Measurements from ENCODE around the gene KCNG2.

KCNG2 gene

GRCh38 chr18:79768745-79769144 is 29.0 kb upstream of the KCNG2 start:
- H3K9ac ChIP-seq (ENCODE audit: low read depth in 1 of 2, low read length in 2 of 2) = no peak overlapping the region

GRCh38 chr18:79769698-79770500 is 27.8 kb upstream of the KCNG2 start:
- H3K4me3 ChIP-seq (ENCODE audit: low read length in 2 of 2) = no peak overlapping the region
- peaks cover 0 to 2% of the 10 kb centered on the region in 2 donors for H3K27me3 ChIP-seq (ENCODE audit: control insufficient read depth in 2 of 2, insufficient read depth in 2 of 2, low read length in 2 of 2)
- no peak overlapping the region for H3K9ac ChIP-seq (ENCODE audit: low read depth in 1 of 2, low read length in 2 of 2)
- no peaks in the 10 kb centered on the region for H3K9me3 ChIP-seq (ENCODE audit: control insufficient read depth in 2 of 2, low read length in 2 of 2)
- no peaks in the 10 kb centered on the region for H3K36me3 ChIP-seq (ENCODE audit: control insufficient read depth in 2 of 2, insufficient read depth in 2 of 2, low read length in 2 of 2)
- no peak overlapping the region for H3K27ac ChIP-seq (ENCODE audit: low read depth in 2 of 2, low read length in 2 of 2)
- no peaks in the 10 kb centered on the region for H3K4me1 ChIP-seq (ENCODE audit: control insufficient read depth in 2 of 2, insufficient read depth in 2 of 2, low read length in 2 of 2)

More at GRCh38 chr18:79768745-79769144, 29.0 kb upstream of the KCNG2 start:
- H3K36me3 ChIP-seq (ENCODE audit: control insufficient read depth in 2 of 2, insufficient read depth in 2 of 2, low read length in 2 of 2) = no peaks in the 10 kb centered on the region
- H3K4me3 ChIP-seq (ENCODE audit: low read length in 2 of 2) = no peak overlapping the region
- peaks cover 0 to 2% of the 10 kb centered on the region in 2 donors for H3K27me3 ChIP-seq (ENCODE audit: control insufficient read depth in 2 of 2, insufficient read depth in 2 of 2, low read length in 2 of 2)
- no peaks in the 10 kb centered on the region for H3K9me3 ChIP-seq (ENCODE audit: control insufficient read depth in 2 of 2, low read length in 2 of 2)
- no peak overlapping the region for H3K27ac ChIP-seq (ENCODE audit: low read depth in 2 of 2, low read length in 2 of 2)
- H3K4me1 ChIP-seq (ENCODE audit: control insufficient read depth in 2 of 2, insufficient read depth in 2 of 2, low read length in 2 of 2) = no peaks in the 10 kb centered on the region

- Histone ChIP-seq H3K9me3 (ENCODE audit: control insufficient read depth in 2 of 2, low read length in 2 of 2) (no peaks in the 10 kb centered on the region), H3K4me1 (ENCODE audit: control insufficient read depth in 2 of 2, insufficient read depth in 2 of 2, low read length in 2 of 2) (no peaks in the 10 kb centered on the region), H3K27ac (ENCODE audit: low read depth in 2 of 2, low read length in 2 of 2) (no peak overlapping the region), H3K4me3 (ENCODE audit: low read length in 2 of 2) (no peak overlapping the region), H3K9ac (ENCODE audit: low read depth in 1 of 2, low read length in 2 of 2) (no peak overlapping the region), H3K27me3 (ENCODE audit: control insufficient read depth in 2 of 2, insufficient read depth in 2 of 2, low read length in 2 of 2) (peaks cover 0 to 2% of the 10 kb centered on the region in 2 donors), H3K36me3 (ENCODE audit: control insufficient read depth in 2 of 2, insufficient read depth in 2 of 2, low read length in 2 of 2) (no peaks in the 10 kb centered on the region)
Measured at GRCh38 chr18:79770501-79770815, 27.3 kb upstream of the KCNG2 start.

DNA sequence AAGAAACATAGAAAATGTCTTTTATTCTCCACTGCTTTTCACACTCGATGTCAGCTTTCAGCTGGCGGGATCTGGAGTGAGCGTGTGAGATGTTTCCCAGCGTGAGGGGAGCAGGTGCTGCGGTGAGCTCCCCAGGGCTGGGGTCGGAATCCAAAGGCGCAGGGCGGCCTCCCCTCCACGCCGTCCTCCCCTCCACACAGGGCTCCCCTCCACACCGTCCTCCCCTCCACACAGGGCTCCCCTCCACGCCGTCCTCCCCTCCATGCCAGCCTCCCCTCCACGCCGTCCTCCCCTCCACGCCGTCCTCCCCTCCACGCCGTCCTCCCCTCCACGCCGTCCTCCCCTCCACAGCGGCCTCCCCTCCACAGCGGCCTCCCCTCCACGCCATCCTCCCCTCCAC is 26.9 kb upstream of the KCNG2 start:
- Histone ChIP-seq H3K4me1 (ENCODE audit: control insufficient read depth in 2 of 2, insufficient read depth in 2 of 2, low read length in 2 of 2) (no peaks in the 10 kb centered on the region), H3K27me3 (ENCODE audit: control insufficient read depth in 2 of 2, insufficient read depth in 2 of 2, low read length in 2 of 2) (peaks cover 0 to 2% of the 10 kb centered on the region in 2 donors), H3K4me3 (ENCODE audit: low read length in 2 of 2) (no peak overlapping the region), H3K36me3 (ENCODE audit: control insufficient read depth in 2 of 2, insufficient read depth in 2 of 2, low read length in 2 of 2) (no peaks in the 10 kb centered on the region), H3K27ac (ENCODE audit: low read depth in 2 of 2, low read length in 2 of 2) (no peak overlapping the region), H3K9me3 (ENCODE audit: control insufficient read depth in 2 of 2, low read length in 2 of 2) (no peaks in the 10 kb centered on the region), H3K9ac (ENCODE audit: low read depth in 1 of 2, low read length in 2 of 2) (no peak overlapping the region)

DNA sequence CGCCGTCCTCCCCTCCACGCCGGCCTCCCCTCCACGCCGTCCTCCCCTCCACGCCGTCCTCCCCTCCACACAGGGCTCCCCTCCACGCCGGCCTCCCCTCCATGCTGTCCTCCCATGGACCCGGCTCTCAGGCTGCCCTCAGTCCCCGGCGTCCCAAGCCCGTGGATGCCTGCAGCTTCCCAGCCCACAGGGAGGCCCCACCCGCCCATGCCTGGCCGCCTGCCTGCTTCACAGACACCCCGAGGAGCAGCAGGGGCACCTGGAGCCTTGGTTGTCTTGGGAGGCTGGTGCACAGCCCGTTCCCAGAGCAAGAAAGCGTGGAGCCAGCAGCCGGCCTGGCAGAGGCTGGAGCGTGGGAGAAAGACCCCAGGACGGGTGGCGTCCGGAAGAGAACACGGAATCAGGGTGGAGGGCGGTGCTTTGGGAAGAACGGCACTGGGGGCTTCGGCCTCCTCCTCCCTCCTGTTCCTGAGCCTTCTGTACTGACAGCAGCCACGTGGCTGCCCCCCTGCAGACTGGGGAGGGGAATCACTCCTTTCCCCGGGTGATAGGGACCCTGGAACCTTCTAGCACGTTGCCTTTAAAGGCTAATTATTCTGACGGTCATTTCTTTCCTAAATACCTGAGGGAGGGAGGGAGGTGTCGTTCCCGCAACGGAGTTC is 26.2 kb upstream of the KCNG2 start:
- Histone ChIP-seq H3K27ac (ENCODE audit: low read depth in 2 of 2, low read length in 2 of 2) (no peak overlapping the region), H3K4me1 (ENCODE audit: control insufficient read depth in 2 of 2, insufficient read depth in 2 of 2, low read length in 2 of 2) (no peaks in the 10 kb centered on the region), H3K36me3 (ENCODE audit: control insufficient read depth in 2 of 2, insufficient read depth in 2 of 2, low read length in 2 of 2) (no peaks in the 10 kb centered on the region), H3K9ac (ENCODE audit: low read depth in 1 of 2, low read length in 2 of 2) (no peak overlapping the region), H3K9me3 (ENCODE audit: control insufficient read depth in 2 of 2, low read length in 2 of 2) (no peaks in the 10 kb centered on the region), H3K4me3 (ENCODE audit: low read length in 2 of 2) (no peak overlapping the region), H3K27me3 (ENCODE audit: control insufficient read depth in 2 of 2, insufficient read depth in 2 of 2, low read length in 2 of 2) (peaks cover 0 to under 1% of the 10 kb centered on the region in 2 donors)

GRCh38 chr18:79772108-79772864 is 25.5 kb upstream of the KCNG2 start:
- Histone ChIP-seq H3K36me3 (ENCODE audit: control insufficient read depth in 2 of 2, insufficient read depth in 2 of 2, low read length in 2 of 2) (no peaks in the 10 kb centered on the region), H3K4me1 (ENCODE audit: control insufficient read depth in 2 of 2, insufficient read depth in 2 of 2, low read length in 2 of 2) (no peaks in the 10 kb centered on the region), H3K27ac (ENCODE audit: low read depth in 2 of 2, low read length in 2 of 2) (no peak overlapping the region), H3K9me3 (ENCODE audit: control insufficient read depth in 2 of 2, low read length in 2 of 2) (no peaks in the 10 kb centered on the region), H3K27me3 (ENCODE audit: control insufficient read depth in 2 of 2, insufficient read depth in 2 of 2, low read length in 2 of 2) (peaks cover 0 to 2% of the 10 kb centered on the region in 2 donors), H3K9ac (ENCODE audit: low read depth in 1 of 2, low read length in 2 of 2) (no peak overlapping the region), H3K4me3 (ENCODE audit: low read length in 2 of 2) (no peak overlapping the region)

DNA sequence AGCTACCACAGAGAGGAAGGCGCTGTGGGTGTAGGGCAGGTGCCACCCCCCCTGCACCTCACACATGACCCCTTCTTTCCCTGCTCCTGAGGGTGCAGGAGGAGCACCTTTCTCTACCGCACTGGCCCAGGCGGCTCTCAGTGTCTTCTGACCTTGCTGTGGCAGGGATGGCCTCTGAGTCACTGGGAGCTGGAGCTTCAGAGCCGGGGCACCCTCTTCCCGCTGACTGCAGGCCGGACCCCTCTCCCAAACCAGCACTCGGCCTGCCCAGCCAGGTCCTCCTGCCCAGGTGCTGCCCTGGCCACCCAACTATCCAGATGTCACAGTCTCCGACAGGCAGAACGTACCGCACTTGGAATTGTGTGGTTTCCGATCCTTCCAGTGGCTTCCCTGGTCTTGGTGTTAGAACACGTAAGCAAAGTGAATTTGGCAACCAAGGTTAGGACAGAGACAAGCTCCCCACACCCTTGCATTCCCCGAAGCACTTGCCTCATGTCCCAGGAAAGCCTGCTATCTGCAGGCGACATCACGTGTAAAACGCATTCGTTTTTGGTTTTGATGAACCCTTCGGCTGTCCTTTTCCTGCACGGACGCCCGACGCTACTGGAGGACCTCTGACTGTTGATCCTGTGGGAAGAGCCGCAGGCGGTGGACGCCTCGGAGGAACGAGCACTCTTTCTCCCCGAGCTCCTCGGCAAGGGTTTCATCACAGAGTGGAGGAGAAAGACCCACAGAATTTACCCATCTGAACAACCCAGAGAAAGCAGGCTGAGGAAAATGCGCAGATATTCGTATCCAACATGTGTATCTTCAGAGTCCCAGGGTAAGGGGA is 24.7 kb upstream of the KCNG2 start:
- Histone ChIP-seq H3K9ac (ENCODE audit: low read depth in 1 of 2, low read length in 2 of 2) (no peak overlapping the region), H3K27me3 (ENCODE audit: control insufficient read depth in 2 of 2, insufficient read depth in 2 of 2, low read length in 2 of 2) (peaks cover 0 to 3% of the 10 kb centered on the region in 2 donors), H3K27ac (ENCODE audit: low read depth in 2 of 2, low read length in 2 of 2) (no peak overlapping the region), H3K4me1 (ENCODE audit: control insufficient read depth in 2 of 2, insufficient read depth in 2 of 2, low read length in 2 of 2) (no peaks in the 10 kb centered on the region), H3K9me3 (ENCODE audit: control insufficient read depth in 2 of 2, low read length in 2 of 2) (no peaks in the 10 kb centered on the region), H3K4me3 (ENCODE audit: low read length in 2 of 2) (no peak overlapping the region), H3K36me3 (ENCODE audit: control insufficient read depth in 2 of 2, insufficient read depth in 2 of 2, low read length in 2 of 2) (no peaks in the 10 kb centered on the region)

GRCh38 chr18:79774111-79774510 is 23.6 kb upstream of the KCNG2 start:
- no peak overlapping the region for H3K9ac ChIP-seq (ENCODE audit: low read depth in 1 of 2, low read length in 2 of 2)
- no peaks in the 10 kb centered on the region for H3K9me3 ChIP-seq (ENCODE audit: control insufficient read depth in 2 of 2, low read length in 2 of 2)
- H3K27ac ChIP-seq (ENCODE audit: low read depth in 2 of 2, low read length in 2 of 2) = no peak overlapping the region
- no peaks in the 10 kb centered on the region for H3K36me3 ChIP-seq (ENCODE audit: control insufficient read depth in 2 of 2, insufficient read depth in 2 of 2, low read length in 2 of 2)
- peaks cover 0 to 3% of the 10 kb centered on the region in 2 donors for H3K27me3 ChIP-seq (ENCODE audit: control insufficient read depth in 2 of 2, insufficient read depth in 2 of 2, low read length in 2 of 2)
- H3K4me1 ChIP-seq (ENCODE audit: control insufficient read depth in 2 of 2, insufficient read depth in 2 of 2, low read length in 2 of 2) = no peaks in the 10 kb centered on the region
- no peak overlapping the region for H3K4me3 ChIP-seq (ENCODE audit: low read length in 2 of 2)

DNA sequence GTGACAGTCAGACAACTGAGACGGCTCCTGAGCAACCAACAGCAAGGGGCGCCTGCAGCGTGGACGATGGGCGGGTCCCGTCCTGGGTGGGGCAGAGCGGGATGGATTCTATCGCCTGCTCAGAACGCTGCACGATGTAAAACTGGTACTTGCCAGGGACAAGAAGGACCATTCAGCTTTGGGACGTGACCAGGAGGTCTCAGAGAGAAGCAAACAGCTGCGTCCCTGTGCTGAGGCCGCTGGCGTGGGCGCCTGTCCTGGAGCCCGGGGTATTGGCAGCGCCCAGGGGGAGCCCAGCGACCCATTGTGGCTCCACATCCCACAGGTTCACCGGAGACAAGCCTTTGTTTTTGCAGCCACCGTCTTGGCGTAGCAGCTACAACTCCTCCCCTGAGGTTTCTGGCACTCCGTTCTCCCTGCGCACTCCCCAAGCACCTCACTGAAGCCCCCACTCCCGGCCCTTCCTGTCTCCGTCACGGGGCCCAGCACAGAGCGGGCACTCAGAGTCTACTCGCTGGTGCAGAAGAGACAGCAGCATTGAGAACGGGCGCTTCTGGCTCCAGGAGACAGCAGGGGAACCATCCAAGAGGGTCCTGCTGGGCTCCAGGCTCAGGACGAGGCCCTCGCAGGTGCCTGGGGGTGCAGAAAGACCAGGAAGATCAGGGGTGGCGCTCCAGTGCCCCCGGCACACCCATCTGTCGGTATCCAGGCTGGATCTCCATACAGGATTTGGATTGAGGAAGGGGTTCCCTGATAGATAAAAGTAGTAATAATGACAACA is 22.1 kb upstream of the KCNG2 start:
- no peaks in the 10 kb centered on the region for H3K36me3 ChIP-seq (ENCODE audit: control insufficient read depth in 2 of 2, insufficient read depth in 2 of 2, low read length in 2 of 2)
- no peak overlapping the region for H3K9ac ChIP-seq (ENCODE audit: low read depth in 1 of 2, low read length in 2 of 2)
- no peak overlapping the region for H3K4me3 ChIP-seq (ENCODE audit: low read length in 2 of 2)
- H3K27ac ChIP-seq (ENCODE audit: low read depth in 2 of 2, low read length in 2 of 2) = no peak overlapping the region
- no peaks in the 10 kb centered on the region for H3K9me3 ChIP-seq (ENCODE audit: control insufficient read depth in 2 of 2, low read length in 2 of 2)
- peaks cover 0 to 3% of the 10 kb centered on the region in 2 donors for H3K27me3 ChIP-seq (ENCODE audit: control insufficient read depth in 2 of 2, insufficient read depth in 2 of 2, low read length in 2 of 2)
- no peaks in the 10 kb centered on the region for H3K4me1 ChIP-seq (ENCODE audit: control insufficient read depth in 2 of 2, insufficient read depth in 2 of 2, low read length in 2 of 2)

Data from mucosa of rectum (tissue), 2 donors.